GM19193 (cell line): ENCODE measurements around the gene STXBP6.

Source experiments
- POLR2A ChIP-seq: IDR thresholded peaks from 4 replicates; pipeline ENCODE4 v1.6.1; 2011; ENCODE audit not compliant: insufficient read depth, insufficient read length; ENCODE audit errors: extremely low read depth

STXBP6 gene

GRCh38 chr14:24891987-24892496, 157.9 kb downstream of the STXBP6 start:
- TF ChIP-seq POLR2A: no peak

GRCh38 chr14:24890716-24891115, 159.2 kb downstream of the STXBP6 start:
- no peak for TF ChIP-seq POLR2A

- no peak for TF ChIP-seq POLR2A
Measured at GRCh38 chr14:24889843-24890242, 160.1 kb downstream of the STXBP6 start.

DNA sequence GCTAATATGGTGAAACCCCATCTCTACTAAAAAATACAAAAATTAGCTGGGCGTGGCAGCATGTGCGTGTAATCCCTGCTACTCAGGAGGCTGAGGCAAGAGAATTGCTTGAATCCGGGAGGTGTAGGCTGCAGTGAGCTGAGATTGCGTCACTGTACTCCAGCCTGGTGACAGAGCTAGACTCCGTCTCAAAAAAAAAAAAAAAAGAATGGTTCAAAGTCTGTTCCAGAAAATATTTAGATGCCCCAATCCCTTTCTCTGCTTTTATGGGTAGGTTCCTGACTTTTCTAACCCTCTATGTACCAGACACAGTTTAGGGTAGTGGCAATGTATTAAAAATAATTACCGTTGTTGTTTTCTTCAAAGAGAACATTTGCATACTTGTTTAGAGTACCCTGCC, 161.4 kb downstream of the STXBP6 start:
- TF ChIP-seq POLR2A: no peak

DNA sequence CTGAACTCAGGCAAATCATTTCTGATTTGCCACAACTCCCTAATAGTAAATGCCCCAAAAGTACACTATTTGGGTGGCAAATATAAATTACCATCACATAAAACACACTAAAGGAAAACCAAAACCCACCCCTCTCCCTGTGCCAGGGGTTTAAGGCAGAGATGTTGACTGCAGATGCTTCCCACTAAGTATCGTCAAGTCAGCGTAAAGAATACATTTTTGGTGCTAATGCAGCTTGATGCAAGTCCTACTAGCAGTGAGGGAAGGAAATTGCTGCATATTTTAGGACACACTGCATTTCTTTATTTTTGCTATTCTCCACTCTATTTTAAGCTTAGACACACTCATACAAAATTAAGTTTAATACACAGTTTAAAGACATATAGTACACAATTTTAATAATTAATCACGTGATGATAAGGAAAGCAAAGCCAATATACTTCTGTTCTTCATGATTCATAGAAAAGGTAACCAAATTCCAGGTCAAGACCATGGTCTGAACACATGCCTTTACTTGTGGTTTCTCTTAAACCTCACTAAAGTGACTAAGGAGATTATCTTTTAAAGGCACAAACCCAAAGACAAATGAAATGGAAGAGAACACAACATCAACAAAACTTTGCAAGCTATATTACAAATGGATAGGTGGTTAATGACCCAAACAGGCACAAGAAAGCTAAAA, 162.2 kb downstream of the STXBP6 start:
- no peak for TF ChIP-seq POLR2A

- TF ChIP-seq POLR2A: no peak
Measured at GRCh38 chr14:24885410-24885913, 164.5 kb downstream of the STXBP6 start.

GRCh38 chr14:24883576-24883975, 166.4 kb downstream of the STXBP6 start:
- no peak for TF ChIP-seq POLR2A

DNA sequence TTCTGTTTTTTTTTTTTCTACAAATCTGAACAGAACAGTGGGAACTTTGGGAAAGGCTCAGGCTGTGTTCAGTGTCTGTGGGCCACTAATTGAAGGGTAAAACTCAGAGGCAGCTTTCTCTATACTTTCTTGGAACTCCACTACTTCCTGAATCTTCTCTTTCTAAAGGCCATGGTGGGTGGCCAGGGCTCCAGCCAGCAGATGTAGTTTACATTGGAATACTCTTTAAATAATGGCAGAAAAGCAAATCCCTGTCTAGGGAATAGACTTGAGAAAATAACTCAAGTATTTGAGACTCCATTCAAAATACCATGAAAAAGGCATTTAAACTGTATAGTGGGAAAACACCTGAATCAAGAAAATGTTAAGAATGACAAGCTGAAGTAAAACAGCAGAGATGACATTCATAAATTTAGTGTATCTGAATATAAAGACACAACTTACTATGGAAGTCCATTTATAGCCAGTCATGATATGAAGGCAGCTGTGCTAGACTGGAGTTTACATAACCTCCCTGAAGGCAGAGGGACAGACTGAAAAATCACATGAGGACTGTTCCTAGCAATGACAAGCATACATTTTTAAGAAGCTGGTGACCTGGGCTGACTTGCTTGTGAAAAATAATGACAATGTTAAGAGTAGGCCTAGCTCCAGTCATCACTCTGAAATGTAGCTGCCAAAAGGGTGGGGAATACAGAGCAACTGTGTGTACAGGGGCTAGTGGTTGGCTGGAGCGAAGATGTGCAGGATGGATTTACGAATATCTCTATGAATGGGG, 168.6 kb downstream of the STXBP6 start:
- TF ChIP-seq POLR2A: no peak

DNA sequence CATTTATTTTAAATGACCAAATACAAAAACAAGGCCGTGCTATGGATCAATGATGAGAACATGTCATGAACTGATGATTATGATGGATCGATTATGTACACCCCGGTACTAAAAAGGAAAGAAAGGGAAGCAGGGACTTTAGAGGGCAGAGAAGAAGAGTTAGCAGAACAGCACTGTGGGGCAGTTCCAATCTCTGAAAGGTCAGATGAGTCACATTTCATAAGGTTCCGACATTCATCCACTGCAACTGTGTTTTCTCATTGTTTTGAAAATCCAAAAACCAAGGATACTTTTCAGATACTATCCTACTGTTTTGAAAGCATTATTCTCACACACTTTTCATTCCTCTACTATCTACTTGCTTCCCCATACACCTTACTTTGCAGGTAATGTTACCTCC, 169.3 kb downstream of the STXBP6 start:
- no peak for TF ChIP-seq POLR2A

DNA sequence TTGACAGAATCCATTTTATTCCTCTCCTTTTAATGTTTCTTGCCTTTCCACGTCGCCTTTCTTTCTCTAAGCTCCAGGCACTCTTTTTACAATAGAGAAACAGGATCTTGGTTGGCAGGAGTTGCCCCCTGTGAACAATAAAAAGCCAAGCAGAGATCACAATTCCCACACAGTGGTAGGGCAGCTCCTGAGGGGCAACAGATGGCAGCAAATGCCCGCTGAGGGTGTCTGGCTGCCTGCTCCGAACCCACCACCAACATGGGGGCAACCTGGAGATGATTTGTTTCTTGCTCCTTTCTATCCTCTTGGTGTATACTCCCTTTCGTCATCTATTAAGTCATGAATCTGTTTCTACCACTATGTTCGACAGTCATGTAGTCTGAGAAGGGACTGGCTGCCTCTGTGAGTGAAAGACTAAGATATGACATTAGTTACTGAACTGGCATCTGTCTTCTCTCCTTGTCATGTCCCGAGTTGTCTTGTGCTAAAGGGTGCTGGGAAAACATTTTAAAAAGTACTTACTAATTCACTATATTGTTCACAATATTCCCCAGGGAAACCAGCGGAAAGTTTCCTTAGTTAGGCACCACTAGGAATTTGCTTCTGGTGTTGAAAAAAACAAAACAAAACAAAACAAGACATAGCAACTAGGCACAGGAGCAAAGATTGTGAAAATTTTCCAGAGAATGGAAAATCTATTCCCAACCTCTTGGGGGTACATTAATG, 170.1 kb downstream of the STXBP6 start:
- TF ChIP-seq POLR2A: no peak

GRCh38 chr14:24876996-24877395, 173.0 kb downstream of the STXBP6 start:
- no peak for TF ChIP-seq POLR2A

DNA sequence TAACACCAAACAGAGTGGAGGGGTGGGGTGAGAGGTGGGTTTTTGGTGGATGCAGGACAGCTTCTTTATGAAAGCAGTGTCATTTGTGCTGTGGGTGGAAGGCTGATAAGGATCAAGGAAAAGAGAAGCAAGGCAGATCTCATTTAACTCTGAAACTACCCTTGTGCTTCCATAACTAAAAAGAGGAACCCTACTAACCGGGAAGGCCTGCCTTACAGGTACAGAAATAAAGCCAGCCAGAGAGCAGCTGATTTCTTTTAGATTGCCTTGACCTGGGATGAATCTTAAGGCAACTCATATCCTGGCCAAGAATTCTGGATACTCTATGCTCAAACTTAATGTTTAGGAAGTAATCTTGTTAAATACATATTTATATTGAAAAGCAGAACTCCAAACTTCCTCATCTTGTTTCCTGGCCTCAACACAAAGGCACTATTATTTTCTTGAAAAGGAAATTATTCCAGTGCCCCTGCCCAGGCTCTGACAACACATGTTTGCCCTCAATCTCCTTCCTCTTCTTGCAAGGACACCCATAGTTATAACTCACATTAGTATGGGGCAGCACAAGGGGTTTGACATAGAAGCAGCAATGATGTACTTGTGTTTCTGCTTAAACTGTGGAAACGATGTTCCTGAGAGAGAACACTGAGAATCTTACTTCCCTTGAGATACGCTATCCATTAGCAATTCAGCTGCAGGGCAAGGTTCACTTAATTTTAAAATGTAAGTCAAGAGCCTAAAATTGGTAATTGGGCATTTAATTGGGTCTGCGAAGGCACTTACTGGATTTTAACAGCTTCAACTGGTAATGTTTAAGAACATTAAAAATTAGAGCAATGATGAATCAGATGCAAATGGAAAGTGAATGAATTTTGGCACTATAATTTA, 173.7 kb downstream of the STXBP6 start:
- no peak for TF ChIP-seq POLR2A

DNA sequence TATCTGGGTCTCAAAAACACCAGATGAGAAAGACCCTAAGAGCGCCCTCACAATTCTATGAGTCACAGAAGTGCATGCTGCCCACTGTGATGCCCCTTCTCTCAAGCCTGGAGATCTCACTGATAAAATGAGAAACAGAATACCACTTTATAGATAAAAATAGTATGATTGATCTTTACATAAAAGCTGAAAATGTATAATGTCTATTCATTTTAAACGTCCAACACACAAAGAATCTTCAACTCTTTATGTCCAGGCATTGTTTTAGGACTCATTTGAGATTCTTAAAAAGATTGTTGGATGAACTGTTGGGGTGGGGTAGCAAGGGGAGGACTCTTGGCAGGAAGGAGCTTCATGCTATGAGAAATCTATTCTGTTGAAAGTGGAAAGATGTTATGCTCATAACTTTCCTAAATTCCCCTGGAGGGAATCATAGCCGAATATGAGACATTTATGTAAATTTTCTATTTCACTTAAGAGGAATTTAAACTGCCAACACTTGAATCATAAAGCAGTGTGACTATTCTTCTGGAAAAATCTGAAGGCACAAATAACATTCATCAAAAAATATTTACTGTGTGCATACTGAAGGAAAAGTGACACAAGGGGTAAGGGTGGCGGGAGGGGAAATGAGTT, 174.6 kb downstream of the STXBP6 start:
- no peak for TF ChIP-seq POLR2A

DNA sequence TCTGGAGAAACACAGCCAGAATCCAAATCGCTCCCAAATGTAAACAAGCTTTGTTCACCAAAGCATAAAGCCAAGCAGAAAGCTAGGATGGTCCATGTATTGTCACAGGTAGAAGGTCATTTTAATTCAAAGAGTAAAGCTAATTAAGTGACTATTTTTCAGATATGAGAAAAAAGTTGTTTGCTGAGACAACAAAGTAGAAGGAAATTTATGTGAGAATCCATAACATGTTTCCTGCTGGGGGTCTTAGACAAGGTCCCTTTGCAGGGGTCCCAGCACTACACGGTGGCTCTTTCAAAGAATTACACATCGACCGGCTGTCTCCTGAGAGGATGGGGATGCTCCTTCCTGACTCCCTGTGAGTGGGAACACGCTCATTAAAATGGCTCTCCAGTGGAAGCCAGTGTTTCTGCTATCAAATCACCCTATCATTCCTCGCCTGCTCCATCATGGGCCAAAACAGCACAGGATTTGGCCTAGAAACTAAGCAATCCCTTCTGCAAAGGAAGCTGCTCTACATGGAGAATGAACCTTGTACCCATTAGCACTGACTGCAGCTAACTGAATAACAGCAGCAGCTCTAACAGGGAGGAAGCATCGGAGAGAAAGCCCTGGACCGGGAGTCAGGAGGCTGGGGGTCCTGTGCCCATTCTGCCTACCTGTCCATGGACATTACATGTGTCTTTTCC, 175.3 kb downstream of the STXBP6 start:
- no peak for TF ChIP-seq POLR2A

DNA sequence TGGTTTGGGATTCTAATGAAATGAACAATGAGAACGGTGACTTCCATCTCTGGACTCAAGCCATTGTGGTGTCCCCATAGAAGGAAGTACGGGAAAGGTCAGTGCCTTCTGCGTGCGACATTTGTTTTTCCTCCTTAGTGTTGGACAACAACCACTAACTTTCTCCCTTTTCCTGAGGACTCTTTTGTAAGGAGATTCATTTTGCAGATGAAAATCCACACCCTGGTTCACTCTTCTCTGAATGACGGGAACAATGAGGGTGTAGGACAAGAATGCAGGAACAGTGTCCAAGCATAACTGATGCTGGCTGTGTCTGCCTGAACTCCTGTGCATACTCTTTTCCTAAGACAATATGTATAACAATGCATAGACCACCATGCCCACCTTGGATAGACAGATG, 176.4 kb downstream of the STXBP6 start:
- no peak for TF ChIP-seq POLR2A
